GM15510 (cell line): ENCODE data around the gene HDAC8.

Experiments used
- POLR2A ChIP-seq: IDR thresholded peaks from 3 replicates; pipeline ENCODE4 v1.6.1; 2011; ENCODE audit warnings: borderline replicate concordance; ENCODE audit not compliant: insufficient read length; ENCODE audit errors: extremely low read depth

Gene HDAC8

GRCh38 chrX:72554448-72555140 lies 18.0 kb downstream of the HDAC8 start:
- no peak for TF ChIP-seq POLR2A

GRCh38 chrX:72545990-72546389 lies 26.7 kb downstream of the HDAC8 start:
- TF ChIP-seq POLR2A = no peak

GRCh38 chrX:72540318-72540717 lies 32.3 kb downstream of the HDAC8 start:
- TF ChIP-seq POLR2A = no peak

GRCh38 chrX:72539822-72540221 lies 32.8 kb downstream of the HDAC8 start:
- TF ChIP-seq POLR2A = no peak

- TF ChIP-seq POLR2A = no peak
Measured at GRCh38 chrX:72536542-72536941, 36.1 kb downstream of the HDAC8 start.

- TF ChIP-seq POLR2A = no peak
Measured at GRCh38 chrX:72532366-72532765, 40.3 kb downstream of the HDAC8 start.

GRCh38 chrX:72526534-72527508 lies 45.8 kb downstream of the HDAC8 start:
- no peak for TF ChIP-seq POLR2A

GRCh38 chrX:72498782-72499181 lies 73.9 kb downstream of the HDAC8 start:
- no peak for TF ChIP-seq POLR2A

- TF ChIP-seq POLR2A = no peak
Measured at GRCh38 chrX:72495046-72495445, 77.6 kb downstream of the HDAC8 start.

- TF ChIP-seq POLR2A = no peak
Measured at GRCh38 chrX:72492499-72492898, 80.1 kb downstream of the HDAC8 start.

- no peak for TF ChIP-seq POLR2A
Measured at GRCh38 chrX:72487661-72488060, 85.0 kb downstream of the HDAC8 start.

- no peak for TF ChIP-seq POLR2A
Measured at GRCh38 chrX:72479324-72480274, 93.0 kb downstream of the HDAC8 start.

- no peak for TF ChIP-seq POLR2A
Measured at GRCh38 chrX:72478853-72479252, 93.8 kb downstream of the HDAC8 start.

- no peak for TF ChIP-seq POLR2A
Measured at GRCh38 chrX:72478351-72478750, 94.3 kb downstream of the HDAC8 start.
